Measurements from ENCODE around the gene NPRL2. TPM values are rescaled to one million over a fixed set of nuclear protein-coding genes. Genes with fewer than 3 reads are reported as not detected.

Gene NPRL2
- total RNA-seq, 1 experiment from 2014 or later: 29.8 TPM

DNA sequence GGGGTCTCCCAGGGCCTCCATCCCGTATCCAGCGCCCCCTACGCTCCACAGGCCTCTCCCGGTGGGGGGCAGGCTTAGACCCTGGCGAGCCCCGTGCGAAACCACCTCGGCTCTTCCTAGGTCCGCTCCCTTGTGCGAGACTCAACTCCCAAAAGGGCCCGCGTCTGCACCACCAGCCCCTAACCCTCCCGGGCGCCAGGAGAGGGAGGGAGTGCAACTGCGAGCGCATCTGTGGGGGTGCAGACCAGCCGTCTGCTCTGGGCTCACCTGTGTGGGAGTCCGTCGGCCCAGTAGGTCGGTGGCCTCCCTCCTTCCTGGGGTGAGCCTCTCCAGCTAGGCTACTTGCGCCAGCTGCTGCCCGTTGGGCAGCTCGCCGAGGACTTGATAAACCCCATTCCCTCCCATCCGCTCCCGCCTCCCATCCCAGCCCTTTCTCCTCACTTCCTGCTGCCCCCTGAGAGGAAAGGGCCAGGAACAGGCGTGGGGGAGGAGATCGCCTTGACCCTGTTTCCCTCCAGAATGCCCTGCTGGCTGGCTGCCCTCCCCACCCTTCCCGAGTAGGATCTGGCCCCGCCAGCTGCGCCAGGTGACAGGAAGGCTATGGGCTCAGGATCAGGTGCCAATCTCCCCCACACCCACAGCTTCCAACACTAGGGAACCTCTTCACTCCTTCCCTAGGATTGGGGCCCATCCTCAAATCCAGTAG, 28.0 kb downstream of the NPRL2 start, which contains the start of gene HYAL2:
Gene HYAL2 (minus strand): TSS at position 360 of the 706 bp plus-strand sequence. CDS start 2,256 bp downstream, outside the sequence.
- intact Hi-C loops (cut with micrococcal nuclease; ENCODE audit: unreplicated experiment): no loop called here
- Histone ChIP-seq H3K4me1 (peaks cover 22% of the 10 kb centered on the region), H3K4me3 (ENCODE audit: low read depth, low read length) (peak within 1 kb of the TSS; percentile 58), H3K9me3 (no peaks in the 10 kb centered on the region), H3K36me3 (ENCODE audit: control insufficient read depth, insufficient read depth, low read length) (peaks cover 4% of the 10 kb centered on the region), H3K27me3 (replicated peaks; ENCODE audit: control insufficient read depth, insufficient read depth, low read length) (no peaks in the 10 kb centered on the region)
- no peaks in the 10 kb centered on the region for H3K9me3 Mint-ChIP-seq (ENCODE audit: unreplicated experiment)
- TF ChIP-seq, protein P1, sequence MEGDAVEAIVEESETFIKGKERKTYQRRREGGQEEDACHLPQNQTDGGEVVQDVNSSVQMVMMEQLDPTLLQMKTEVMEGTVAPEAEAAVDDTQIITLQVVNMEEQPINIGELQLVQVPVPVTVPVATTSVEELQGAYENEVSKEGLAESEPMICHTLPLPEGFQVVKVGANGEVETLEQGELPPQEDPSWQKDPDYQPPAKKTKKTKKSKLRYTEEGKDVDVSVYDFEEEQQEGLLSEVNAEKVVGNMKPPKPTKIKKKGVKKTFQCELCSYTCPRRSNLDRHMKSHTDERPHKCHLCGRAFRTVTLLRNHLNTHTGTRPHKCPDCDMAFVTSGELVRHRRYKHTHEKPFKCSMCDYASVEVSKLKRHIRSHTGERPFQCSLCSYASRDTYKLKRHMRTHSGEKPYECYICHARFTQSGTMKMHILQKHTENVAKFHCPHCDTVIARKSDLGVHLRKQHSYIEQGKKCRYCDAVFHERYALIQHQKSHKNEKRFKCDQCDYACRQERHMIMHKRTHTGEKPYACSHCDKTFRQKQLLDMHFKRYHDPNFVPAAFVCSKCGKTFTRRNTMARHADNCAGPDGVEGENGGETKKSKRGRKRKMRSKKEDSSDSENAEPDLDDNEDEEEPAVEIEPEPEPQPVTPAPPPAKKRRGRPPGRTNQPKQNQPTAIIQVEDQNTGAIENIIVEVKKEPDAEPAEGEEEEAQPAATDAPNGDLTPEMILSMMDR (IDR thresholded peaks at IDR 0.05; ENCODE audit: insufficient read depth in 1 of 2, low read depth in 1 of 2, low read length in 1 of 2, severe bottlenecking in 1 of 2, unreplicated experiment in 1 of 2): no peak
- H3K4me1 Mint-ChIP-seq (ENCODE audit: low read depth, unreplicated experiment): no peaks in the 10 kb centered on the region
- BruUV-seq (replicated peaks): no TSS peak
- ChIA-PET POLR2A (interaction anchor here (1.4 kb wide), 1 partner anchor 23 kb away, joined by 12 read pairs; the partner anchor contains the start of genes HYAL3 and NAA80), CTCF (interaction anchor here (1.4 to 2.3 kb wide), 2 partner anchors 14 to 15 kb away, joined by 11 to 27 read pairs; no protein-coding TSS in a partner anchor)
- H3K27me3 Mint-ChIP-seq (ENCODE audit: insufficient read depth, unreplicated experiment): no peaks in the 10 kb centered on the region
- H3K36me3 Mint-ChIP-seq (ENCODE audit: insufficient read depth, unreplicated experiment): peaks cover 40% of the 10 kb centered on the region
- peak within 1 kb of the TSS; percentile 81 for H3K4me3 Mint-ChIP-seq (ENCODE audit: unreplicated experiment)
- H3K27ac Mint-ChIP-seq (ENCODE audit: unreplicated experiment): peak within 1 kb of the TSS; percentile 96
- no peak for DNase-seq

DNA sequence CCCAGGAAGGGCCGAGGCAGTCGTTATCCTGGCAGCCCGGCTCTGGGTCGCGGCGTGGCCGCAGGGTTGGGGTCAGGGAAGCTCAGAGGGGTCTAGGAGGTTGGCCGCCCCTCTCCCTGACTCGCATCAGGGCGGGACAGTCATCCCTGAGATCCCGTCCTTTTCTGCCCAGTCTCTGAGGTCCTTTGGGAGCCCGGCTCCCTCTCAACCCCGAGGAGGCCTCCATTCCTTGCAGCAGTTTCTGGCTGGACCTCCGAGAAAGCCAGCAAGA, 28.5 kb downstream of the NPRL2 start:
- H3K9me3 Mint-ChIP-seq (ENCODE audit: unreplicated experiment): no peaks in the 10 kb centered on the region
- no peaks in the 10 kb centered on the region for H3K27me3 Mint-ChIP-seq (ENCODE audit: insufficient read depth, unreplicated experiment)
- peaks cover 4% of the 10 kb centered on the region for H3K36me3 ChIP-seq (ENCODE audit: control insufficient read depth, insufficient read depth, low read length)
- H3K36me3 Mint-ChIP-seq (ENCODE audit: insufficient read depth, unreplicated experiment): peaks cover 40% of the 10 kb centered on the region
- H3K4me1 ChIP-seq: peaks cover 27% of the 10 kb centered on the region
- BruUV-seq (replicated peaks): TSS peak; percentile 62
- intact Hi-C loops (cut with micrococcal nuclease; ENCODE audit: unreplicated experiment): no loop called here
- ChIA-PET POLR2A (interaction anchor here (0.6 to 1.4 kb wide), 2 partner anchors 23 to 536 kb away, joined by 4 to 12 read pairs; partner anchors contain the start of genes HYAL3 and NAA80), CTCF (interaction anchor here (1.0 to 1.4 kb wide), 2 partner anchors 15 to 23 kb away, joined by 8 to 27 read pairs; partner anchors contain the start of genes HYAL3 and NAA80)
- peak overlapping the region; percentile 81 for H3K4me3 Mint-ChIP-seq (ENCODE audit: unreplicated experiment)
- H3K27me3 ChIP-seq (replicated peaks; ENCODE audit: control insufficient read depth, insufficient read depth, low read length): no peaks in the 10 kb centered on the region
- H3K4me1 Mint-ChIP-seq (ENCODE audit: low read depth, unreplicated experiment): peaks cover under 1% of the 10 kb centered on the region
- DNase-seq: no peak
- peak overlapping the region; percentile 58 for H3K4me3 ChIP-seq (ENCODE audit: low read depth, low read length)
- H3K27ac Mint-ChIP-seq (ENCODE audit: unreplicated experiment): peak overlapping the region; percentile 96
- TF ChIP-seq, protein P1 (IDR thresholded peaks at IDR 0.05; ENCODE audit: insufficient read depth in 1 of 2, low read depth in 1 of 2, low read length in 1 of 2, severe bottlenecking in 1 of 2, unreplicated experiment in 1 of 2): no peak
- H3K9me3 ChIP-seq: no peaks in the 10 kb centered on the region

DNA sequence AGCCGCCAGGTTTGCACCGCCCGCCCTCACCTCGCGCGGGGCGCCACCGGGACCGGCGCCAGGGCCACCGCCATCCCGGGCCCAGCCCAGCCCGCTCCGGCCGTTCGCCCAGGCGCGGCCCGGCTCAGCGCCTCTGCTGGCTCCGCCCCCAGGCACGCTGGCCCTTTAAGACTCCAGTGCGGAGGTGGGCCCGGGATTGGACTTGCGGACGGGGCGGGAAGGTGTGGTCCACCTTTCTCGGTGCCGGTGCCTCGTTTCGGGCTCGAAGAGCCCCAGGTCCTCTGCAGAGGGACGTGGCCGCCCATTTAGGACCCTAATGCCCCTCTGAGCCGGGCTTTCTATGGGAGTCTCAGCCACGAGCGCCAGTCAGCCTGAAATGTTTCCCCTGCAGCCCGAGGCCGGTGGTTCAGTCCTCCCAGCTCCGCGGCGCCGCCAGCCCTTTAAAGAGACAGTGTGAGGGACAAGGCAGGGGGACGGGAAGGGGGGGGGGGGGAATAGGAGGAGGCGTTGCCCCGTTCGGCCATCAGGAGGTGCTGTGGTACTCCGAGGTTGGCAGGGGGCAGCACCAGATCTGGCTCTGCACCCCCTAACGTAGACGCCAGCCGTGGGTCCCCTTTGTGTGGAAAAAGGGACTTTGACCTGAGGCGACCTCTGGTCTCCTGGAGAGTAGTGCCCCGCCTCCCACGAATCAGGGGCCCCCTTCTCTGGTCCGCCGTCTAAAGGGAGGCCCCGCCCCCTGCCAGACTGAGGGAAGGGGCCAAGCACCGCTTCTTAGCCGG, 29.1 kb downstream of the NPRL2 start:
- intact Hi-C loops (cut with micrococcal nuclease; ENCODE audit: unreplicated experiment): loop anchor here (1.0 kb wide), 1 partner anchor 22 kb away; the partner anchor contains the start of genes HYAL3 and NAA80
- Mint-ChIP-seq H3K4me3 (ENCODE audit: unreplicated experiment) (peak overlapping the region; percentile 81), H3K36me3 (ENCODE audit: insufficient read depth, unreplicated experiment) (peaks cover 37% of the 10 kb centered on the region), H3K9me3 (ENCODE audit: unreplicated experiment) (no peaks in the 10 kb centered on the region), H3K27ac (ENCODE audit: unreplicated experiment) (peak overlapping the region; percentile 96), H3K27me3 (ENCODE audit: insufficient read depth, unreplicated experiment) (no peaks in the 10 kb centered on the region), H3K4me1 (ENCODE audit: low read depth, unreplicated experiment) (peaks cover 6% of the 10 kb centered on the region)
- H3K4me3 ChIP-seq (ENCODE audit: low read depth, low read length): peak overlapping the region; percentile 58
- H3K27me3 ChIP-seq (replicated peaks; ENCODE audit: control insufficient read depth, insufficient read depth, low read length): no peaks in the 10 kb centered on the region
- peak; percentile 92 to 94 for DNase-seq
- CTCF ChIA-PET: interaction anchor here (0.5 to 1.4 kb wide), 12 partner anchors 10 to 1720 kb away, joined by 3 to 27 read pairs (median 5); partner anchors contain the start of genes CYB561D2, GNAI2, HYAL3 and NAA80
- POLR2A ChIA-PET: interaction anchor here (0.6 to 1.4 kb wide), 4 partner anchors 16 to 536 kb away, joined by 4 to 12 read pairs (median 8); partner anchors contain the start of genes HYAL3 and NAA80
- BruUV-seq (replicated peaks): no TSS peak
- H3K4me1 ChIP-seq: peaks cover 33% of the 10 kb centered on the region
- no peaks in the 10 kb centered on the region for H3K9me3 ChIP-seq
- H3K36me3 ChIP-seq (ENCODE audit: control insufficient read depth, insufficient read depth, low read length): peaks cover 4% of the 10 kb centered on the region
- TF ChIP-seq, protein P1 (IDR thresholded peaks at IDR 0.05; ENCODE audit: insufficient read depth in 1 of 2, low read depth in 1 of 2, low read length in 1 of 2, severe bottlenecking in 1 of 2, unreplicated experiment in 1 of 2): peak; percentile 67 to 68
